ENCODE data around the gene DENND4C.

DNA sequence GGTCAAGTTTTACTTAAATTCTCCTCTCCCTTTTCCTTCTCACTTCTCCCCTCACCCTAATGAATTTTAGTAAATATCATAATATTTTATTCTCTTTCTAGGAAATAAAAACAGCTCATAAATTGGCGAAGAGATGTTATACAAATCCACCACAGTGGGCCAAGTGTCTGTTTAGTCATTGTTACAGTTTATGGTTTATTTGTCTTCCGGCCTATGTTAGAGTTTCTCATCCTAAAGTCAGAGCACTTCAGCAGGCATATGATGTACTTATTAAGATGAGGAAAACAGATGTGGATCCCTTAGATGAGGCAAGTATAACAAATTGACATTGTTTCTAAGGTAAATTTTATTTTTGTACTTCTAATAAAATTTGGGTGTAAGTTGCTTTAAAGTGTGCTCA is 101.4 kb downstream of the DENND4C start:
- TF ChIP-seq ZNF239 (tag by site-specific recombination; IDR thresholded peaks at IDR 0.05) (no peak), CTCF (tag by site-specific recombination; IDR thresholded peaks at IDR 0.05) (no peak), ZNF146 (tag by site-specific recombination; IDR thresholded peaks at IDR 0.05) (no peak), ZNF274 (IDR thresholded peaks at IDR 0.05; ENCODE audit: low read length) (no peak), ZNF274 (tag by site-specific recombination; IDR thresholded peaks at IDR 0.05; ENCODE audit: borderline replicate concordance) (no peak), ZNF560 (tag by site-specific recombination; IDR thresholded peaks at IDR 0.05; ENCODE audit: borderline replicate concordance) (no peak), ZBTB7A (tag by site-specific recombination; IDR thresholded peaks at IDR 0.05; ENCODE audit: low read depth) (no peak), ZNF19 (tag by site-specific recombination; IDR thresholded peaks at IDR 0.05; ENCODE audit: low read depth) (no peak), ZNF777 (tag by site-specific recombination; IDR thresholded peaks at IDR 0.05; ENCODE audit: borderline replicate concordance) (no peak), ZNF639 (tag by site-specific recombination; IDR thresholded peaks at IDR 0.05) (no peak), ZNF335 (tag by site-specific recombination; conservative IDR thresholded peaks at IDR 0.05) (no peak), SETDB1 (IDR thresholded peaks at IDR 0.05; ENCODE audit: insufficient read length, low read length) (no peak)
- TF ChIP-seq, protein P1, sequence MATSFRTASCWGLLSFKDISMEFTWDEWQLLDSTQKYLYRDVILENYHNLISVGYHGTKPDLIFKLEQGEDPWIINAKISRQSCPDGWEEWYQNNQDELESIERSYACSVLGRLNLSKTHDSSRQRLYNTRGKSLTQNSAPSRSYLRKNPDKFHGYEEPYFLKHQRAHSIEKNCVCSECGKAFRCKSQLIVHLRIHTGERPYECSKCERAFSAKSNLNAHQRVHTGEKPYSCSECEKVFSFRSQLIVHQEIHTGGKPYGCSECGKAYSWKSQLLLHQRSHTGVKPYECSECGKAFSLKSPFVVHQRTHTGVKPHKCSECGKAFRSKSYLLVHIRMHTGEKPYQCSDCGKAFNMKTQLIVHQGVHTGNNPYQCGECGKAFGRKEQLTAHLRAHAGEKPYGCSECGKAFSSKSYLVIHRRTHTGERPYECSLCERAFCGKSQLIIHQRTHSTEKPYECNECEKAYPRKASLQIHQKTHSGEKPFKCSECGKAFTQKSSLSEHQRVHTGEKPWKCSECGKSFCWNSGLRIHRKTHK (tag by site-specific recombination; IDR thresholded peaks at IDR 0.05), result no peak
- TF ChIP-seq, protein P2, sequence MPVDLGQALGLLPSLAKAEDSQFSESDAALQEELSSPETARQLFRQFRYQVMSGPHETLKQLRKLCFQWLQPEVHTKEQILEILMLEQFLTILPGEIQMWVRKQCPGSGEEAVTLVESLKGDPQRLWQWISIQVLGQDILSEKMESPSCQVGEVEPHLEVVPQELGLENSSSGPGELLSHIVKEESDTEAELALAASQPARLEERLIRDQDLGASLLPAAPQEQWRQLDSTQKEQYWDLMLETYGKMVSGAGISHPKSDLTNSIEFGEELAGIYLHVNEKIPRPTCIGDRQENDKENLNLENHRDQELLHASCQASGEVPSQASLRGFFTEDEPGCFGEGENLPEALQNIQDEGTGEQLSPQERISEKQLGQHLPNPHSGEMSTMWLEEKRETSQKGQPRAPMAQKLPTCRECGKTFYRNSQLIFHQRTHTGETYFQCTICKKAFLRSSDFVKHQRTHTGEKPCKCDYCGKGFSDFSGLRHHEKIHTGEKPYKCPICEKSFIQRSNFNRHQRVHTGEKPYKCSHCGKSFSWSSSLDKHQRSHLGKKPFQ (tag by site-specific recombination; IDR thresholded peaks at IDR 0.05), result no peak
